ENCODE data around the gene SH2B3.
A peak's percentile ranks its signal among the peaks of the same experiment; 100 is the strongest.

Gene SH2B3

DNA sequence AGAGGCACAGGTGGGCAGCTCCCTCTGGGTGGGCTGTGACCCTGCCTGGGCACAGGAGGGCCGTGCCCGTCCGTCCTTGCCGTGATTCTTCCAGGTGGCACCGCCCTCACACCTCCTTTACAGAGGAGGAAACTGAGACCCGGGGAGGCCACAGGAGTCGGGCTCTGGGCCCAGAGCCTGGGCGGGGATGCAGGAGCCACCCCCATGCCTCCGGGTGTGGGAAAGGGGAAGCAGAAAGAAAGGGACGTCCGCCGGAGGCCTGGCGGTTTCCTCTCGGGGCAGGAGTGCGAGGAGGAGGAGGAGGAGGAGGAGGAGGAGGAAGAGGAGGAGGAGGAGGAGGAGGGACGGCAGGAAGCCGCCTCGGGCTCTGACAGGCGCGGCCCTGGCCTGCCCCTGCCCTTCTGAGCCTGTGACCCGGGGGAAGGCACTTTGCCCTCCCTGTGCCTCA lies 23.0 kb downstream of the SH2B3 start:
- DNase-seq (ENCODE audit: low spot score) = no peak

DNA sequence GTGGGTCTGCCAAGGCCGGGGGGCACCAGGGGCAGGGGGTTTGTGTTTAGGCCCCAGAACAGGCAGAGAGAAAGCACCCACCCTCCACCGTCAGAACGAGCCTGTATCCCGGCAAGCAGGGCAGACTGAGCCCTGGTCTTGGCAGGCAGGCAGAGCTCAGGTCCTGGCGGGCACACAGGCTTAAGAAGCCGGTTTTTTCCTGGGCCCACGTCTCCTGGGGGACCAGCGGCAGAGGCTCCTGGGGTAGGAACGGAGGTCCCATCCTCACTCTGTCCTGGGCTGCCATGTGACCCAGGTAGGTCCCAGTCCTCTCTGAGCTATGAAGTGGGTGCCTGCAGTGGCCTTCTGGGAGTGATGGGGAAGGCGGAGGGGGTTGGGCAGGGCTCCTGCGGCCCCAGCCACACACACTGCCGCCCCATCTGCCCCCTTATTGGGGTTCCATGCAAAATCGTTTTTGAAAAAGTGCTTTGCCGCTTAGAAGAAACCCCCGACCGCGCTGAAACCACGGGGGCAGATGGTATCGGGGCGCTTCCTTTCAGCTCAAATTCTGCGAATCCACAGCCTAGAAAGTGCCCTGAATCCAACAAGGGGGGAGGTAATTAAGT lies 24.2 kb downstream of the SH2B3 start:
- DNase-seq (ENCODE audit: low spot score) = no peak

DNA sequence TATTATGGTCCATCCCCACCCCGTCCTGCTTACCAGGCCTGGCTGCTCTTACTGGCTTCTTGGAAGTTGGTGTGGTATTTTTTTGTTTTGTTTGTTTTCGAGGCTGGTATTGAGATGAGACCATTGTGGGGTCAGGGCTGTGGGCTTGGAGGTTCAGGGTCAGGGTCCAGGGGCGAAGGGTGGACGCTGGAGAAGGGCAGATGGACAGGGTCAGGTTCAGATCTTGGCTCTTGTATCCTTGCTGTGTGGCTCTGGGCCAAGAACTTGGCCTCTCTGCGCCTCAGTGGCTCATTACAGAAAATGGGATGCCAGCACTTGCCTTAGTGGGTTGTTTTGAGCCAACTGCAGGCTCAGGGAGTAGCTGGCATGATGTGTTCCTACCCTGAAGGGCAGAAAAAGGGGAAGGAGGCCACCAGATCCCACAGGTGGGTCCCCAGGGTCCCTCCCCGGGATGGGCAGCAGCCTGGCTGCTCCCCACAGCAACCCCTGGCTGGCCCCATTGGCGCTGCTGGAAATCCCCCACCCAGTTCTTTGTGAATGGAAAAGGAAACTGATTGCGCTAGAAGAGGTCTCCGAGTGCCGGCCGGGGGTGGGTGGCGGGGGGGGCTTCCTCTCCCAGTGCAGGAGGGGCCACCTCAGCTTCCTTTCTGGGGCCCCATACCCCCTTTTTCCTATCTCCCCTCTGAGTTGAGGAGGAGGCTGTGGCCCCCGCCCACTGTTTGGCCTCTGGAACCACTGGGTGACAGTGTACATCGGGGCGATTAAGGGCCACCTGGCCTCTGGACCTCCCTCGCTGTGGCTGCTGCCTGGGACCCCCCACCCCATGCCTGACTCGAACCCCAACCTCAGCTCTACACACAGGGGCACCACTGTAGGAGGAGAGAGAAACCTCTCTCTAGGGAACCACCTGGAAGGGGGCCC lies 25.0 kb downstream of the SH2B3 start:
- no peak for DNase-seq (ENCODE audit: low spot score)

DNA sequence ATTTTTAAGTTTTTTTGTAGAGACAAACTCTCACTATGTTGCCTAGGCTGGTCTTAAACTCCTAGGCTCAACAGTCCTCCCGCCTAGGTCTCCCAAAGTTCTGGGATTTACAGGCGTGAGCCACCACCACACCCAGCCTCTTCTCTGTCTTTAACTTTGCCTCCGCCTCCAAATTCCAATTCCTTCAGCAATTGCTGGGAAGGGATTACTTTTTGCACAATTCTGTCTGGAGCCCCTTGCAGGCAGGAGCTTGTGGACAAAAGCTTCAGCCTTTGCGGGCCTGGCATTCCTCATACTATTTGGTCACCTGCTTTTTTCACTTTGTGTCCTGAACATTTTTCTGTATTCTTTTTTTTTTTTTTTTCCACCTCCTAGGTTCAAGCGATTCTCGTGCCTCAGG lies 26.0 kb downstream of the SH2B3 start:
- no peak for DNase-seq (ENCODE audit: low spot score)

- DNase-seq (ENCODE audit: low spot score) = no peak
Measured at GRCh38 chr12:111434049-111434448, 28.3 kb downstream of the SH2B3 start.

GRCh38 chr12:111434680-111435338 lies 29.1 kb downstream of the SH2B3 start:
- DNase-seq (ENCODE audit: low spot score) = no peak

DNA sequence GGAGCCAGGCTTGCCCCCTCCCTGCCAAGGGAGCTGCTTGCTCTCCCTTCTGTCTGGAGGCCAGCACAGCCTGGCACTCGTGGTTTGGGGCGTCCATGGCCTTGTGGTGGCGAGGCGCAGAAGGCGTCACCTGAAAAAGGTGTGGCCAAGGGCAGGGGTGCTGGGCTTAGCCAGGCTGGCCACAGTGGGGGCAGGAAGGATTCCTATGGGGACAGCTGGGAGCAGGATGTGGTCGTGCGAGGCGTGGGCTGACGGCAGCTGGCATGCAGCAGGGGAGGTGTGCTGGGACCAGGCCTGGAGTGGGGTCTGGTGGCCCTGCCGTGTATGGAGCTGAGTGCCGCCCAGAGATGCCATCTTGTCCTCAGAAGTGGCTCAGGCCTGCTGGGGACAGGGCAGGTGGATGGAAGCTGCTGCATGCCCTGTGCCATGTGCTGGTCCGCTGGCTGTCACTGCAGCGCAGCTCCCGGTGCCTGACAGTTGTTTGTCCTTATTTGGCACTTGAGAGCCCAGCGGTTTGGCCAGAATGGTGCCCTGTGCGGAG lies 30.0 kb downstream of the SH2B3 start:
- no peak for DNase-seq (ENCODE audit: low spot score)

- no peak for DNase-seq (ENCODE audit: low spot score)
Measured at GRCh38 chr12:111436266-111436665, 30.5 kb downstream of the SH2B3 start.

DNA sequence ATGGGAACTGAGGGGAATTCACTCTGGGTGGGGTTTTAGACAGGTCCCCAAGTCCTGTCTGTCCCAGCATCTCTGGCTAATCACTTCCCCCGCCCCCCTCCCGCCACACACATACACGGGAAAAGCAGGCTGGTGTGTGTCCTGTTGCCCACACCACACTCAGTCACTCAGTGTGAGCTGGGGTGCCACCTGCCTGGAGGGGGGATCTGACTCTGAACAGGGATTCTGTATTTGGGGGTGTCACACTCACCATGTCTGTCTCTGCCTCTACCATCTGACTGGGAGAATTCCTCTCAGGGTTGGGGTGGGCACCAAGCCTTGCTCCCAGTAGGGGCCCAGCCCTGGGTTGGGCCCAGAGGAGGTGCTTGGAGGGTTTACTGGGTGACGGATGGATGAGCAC lies 31.1 kb downstream of the SH2B3 start:
- no peak for DNase-seq (ENCODE audit: low spot score)

GRCh38 chr12:111437816-111438454 lies 32.2 kb downstream of the SH2B3 start:
- no peak for DNase-seq (ENCODE audit: low spot score)

DNA sequence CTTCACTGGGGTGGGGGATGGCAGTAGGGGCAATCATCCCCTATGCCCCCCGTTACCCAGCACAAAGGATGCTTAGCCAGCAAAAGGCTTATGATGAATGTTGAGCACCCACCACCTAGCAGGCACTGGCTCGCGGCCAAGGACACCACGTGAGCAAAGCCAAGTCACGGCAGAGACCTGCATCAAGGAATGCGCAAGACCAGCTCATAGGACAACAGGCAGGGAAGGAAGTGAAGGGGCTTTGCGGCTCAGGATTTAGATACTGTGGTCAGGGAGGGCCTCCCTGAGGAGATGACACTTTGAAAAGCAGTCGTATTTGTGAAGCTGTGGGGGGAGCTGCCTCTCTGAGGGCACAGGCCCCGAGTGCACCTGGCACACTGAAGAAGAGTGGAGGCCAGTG lies 32.8 kb downstream of the SH2B3 start:
- peak; percentile 46 for DNase-seq (ENCODE audit: low spot score)

GRCh38 chr12:111439657-111440151 lies 34.0 kb downstream of the SH2B3 start:
- DNase-seq (ENCODE audit: low spot score) = no peak

DNA sequence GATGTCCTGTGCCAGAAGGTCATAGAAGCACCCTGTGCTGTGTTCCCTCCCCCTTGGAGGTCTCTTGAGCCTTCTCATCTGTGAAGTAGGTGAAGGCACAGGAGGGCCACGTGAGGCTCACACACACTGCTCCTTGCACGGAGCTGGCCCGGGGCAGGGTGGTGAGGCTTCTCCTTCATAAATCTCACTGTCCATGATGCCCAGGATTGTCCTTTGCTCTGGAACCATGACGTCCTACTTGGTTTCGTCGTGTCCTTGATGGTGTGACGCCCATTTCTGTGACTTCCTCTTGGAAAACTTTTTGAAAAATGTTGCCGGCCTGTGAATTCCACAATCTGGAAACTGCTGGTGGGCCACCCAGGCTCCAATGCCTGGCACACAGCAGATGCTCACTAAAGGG lies 34.4 kb downstream of the SH2B3 start:
- DNase-seq (ENCODE audit: low spot score) = peak; percentile 44

GRCh38 chr12:111440631-111441030 lies 34.9 kb downstream of the SH2B3 start:
- no peak for DNase-seq (ENCODE audit: low spot score)

- DNase-seq (ENCODE audit: low spot score) = no peak
Measured at GRCh38 chr12:111441107-111441928, 35.6 kb downstream of the SH2B3 start.

DNA sequence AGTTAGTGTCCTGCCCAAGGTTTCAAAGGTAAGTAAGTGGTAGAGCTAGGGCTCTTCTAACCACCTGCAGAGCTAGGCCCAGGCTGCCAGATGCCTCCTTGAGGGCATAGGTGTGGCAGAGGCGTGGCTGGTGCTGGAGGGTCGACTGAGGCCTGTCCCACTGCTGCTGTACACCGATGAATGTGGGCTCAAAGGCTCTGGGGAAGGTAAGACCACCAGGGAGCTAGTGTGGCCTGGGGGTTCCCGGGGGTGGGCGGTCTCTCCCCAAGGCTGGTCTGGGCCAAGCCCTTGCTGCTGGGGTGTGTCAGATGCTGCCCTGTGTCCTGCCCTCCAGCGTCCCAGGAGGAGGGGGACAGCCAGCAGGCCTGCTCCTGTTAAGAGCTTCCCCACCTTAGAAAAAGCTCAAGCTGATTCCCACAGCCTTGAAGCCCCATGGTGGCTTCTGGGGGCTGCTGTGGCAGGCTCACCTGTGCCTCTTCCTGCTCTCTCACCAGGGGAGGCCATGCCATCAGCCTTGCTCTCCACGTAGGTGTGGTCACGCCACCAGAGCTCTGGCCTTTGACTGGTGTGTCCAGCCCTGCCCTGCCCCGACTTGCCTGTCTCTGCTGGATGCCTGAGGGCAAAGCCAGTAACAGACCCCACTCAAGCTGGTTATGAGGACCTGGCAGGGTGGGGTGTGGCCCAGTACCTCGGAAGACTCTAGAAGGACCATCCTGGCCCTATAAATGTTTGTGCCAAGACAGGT lies 36.8 kb downstream of the SH2B3 start:
- peak; percentile 43 for DNase-seq (ENCODE audit: low spot score)

DNA sequence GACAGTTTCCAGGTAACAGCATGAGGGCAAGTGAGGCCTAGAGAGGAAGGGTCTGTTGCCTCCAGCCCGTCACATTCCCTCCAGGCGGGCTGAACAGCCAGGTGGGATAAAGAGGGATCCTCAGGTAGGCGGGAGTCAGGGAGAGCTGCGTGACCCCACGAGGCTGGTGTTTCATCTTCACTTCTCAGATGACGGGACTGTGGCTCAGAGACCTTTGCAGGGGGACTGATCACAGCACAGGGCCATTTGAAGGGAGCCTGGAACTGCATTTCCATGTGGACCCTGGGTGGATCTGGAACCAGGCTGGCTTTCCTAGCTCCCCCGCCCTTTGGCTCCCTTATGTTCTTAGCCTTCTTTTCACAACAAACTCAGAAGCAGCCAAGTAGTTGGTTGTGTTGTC lies 37.4 kb downstream of the SH2B3 start:
- no peak for DNase-seq (ENCODE audit: low spot score)

GRCh38 chr12:111443586-111443985 lies 37.9 kb downstream of the SH2B3 start:
- no peak for DNase-seq (ENCODE audit: low spot score)

DNA sequence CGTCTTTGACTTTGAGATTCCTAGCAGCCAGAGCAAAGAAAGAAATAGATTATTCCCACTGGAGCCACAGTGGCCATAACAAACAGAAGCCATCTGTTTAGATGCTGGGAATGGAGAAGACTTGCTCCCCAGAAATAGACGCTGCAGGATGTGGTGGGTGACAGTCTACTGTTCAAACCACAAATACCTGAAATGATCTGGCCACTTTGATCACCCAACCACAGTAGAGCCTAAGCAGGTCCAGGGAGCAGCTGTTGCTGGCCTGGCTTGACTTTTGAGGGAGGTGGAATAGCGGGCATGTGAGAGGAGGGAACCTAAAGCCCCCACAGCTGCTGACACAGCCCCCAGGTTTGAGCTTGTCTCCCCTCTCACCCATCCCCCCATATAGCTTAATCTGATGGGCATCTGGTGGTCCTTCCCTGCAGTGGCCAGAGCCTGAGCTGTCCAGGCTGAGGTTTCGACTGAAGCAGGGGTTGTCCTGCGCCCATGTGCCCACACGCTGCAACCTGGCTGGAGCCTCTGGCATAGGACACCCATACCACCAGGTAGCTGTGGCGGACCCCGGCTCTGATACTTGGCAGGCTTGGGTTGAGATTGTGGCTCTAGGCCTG lies 38.7 kb downstream of the SH2B3 start:
- DNase-seq (ENCODE audit: low spot score) = peak; percentile 5
